H1 (cell line): ENCODE data around the gene PCDHGA8. TPM values are rescaled to one million over a fixed set of nuclear protein-coding genes. Genes with fewer than 3 reads are reported as not detected.

ENCODE experiments used
- ASH2L ChIP-seq: fragments of 200-600, 300-600 bp; sonication (generic); IDR thresholded peaks from one replicate; pipeline ENCODE4 v1.7.1; 2017; ENCODE audit warnings: low read length
- CBX5 ChIP-seq: fragments of 300-800, 300-1000 bp; sonication (generic); IDR thresholded peaks from 2 replicates; pipeline ENCODE4 v1.7.1; 2016; ENCODE audit warnings: antibody characterized with exemption, low read length, low read depth
- EP300 ChIP-seq, 2 experiments: IDR thresholded peaks; 1 replicate in 1 of 2; 2 replicates in 1 of 2; pipeline ENCODE4 v1.6.1; 2011 to 2012; ENCODE audit warnings: low read depth in 2 of 2, low read length in 2 of 2, mild to moderate bottlenecking in 2 of 2, borderline replicate concordance in 1 of 2, inconsistent platforms in 1 of 2, moderate library complexity in 1 of 2
- KDM4A ChIP-seq: IDR thresholded peaks from one replicate; pipeline ENCODE4 v1.7.1; 2012; ENCODE audit warnings: low read depth, mild to moderate bottlenecking, moderate library complexity, low read length, inconsistent platforms; ENCODE audit not compliant: severe bottlenecking
- KDM5A ChIP-seq: fragments of 200-600 bp; IDR thresholded peaks from 2 replicates; pipeline ENCODE4 v1.7.1; 2012; ENCODE audit warnings: mild to moderate bottlenecking, low read length, inconsistent platforms, mixed read lengths
- POLR2A ChIP-seq, 2 experiments: IDR thresholded peaks; 1 replicate in 1 of 2; 2 replicates in 1 of 2; pipeline ENCODE4 v1.6.1; 2011; ENCODE audit warnings: low read depth in 2 of 2, low read length in 2 of 2, mild to moderate bottlenecking in 2 of 2; ENCODE audit errors: control extremely low read depth in 1 of 2
- RFX5 ChIP-seq: IDR thresholded peaks from 2 replicates; pipeline ENCODE4 v1.6.1; 2011; ENCODE audit warnings: low read depth, low read length, improper control_type of control experiment, borderline replicate concordance
- RNF2 ChIP-seq: fragments of 200-900, 300-1000 bp; sonication (generic); IDR thresholded peaks from 2 replicates; pipeline ENCODE4 v1.7.1; 2016; ENCODE audit warnings: borderline replicate concordance, low read depth, mild to moderate bottlenecking, antibody characterized with exemption, low read length; ENCODE audit not compliant: poor library complexity, severe bottlenecking; ENCODE audit errors: missing control alignments
- SP1 ChIP-seq: IDR thresholded peaks from 2 replicates; pipeline ENCODE4 v1.6.1; 2011; ENCODE audit warnings: low read depth, low read length
- TAF7 ChIP-seq: optimal IDR thresholded peaks from 2 replicates; pipeline ENCODE3; 2011; ENCODE audit warnings: low read depth, mild to moderate bottlenecking, inconsistent platforms, low read length, moderate library complexity, borderline replicate concordance
- polyA plus RNA-seq, 7 experiments: library from polyadenylated mRNA; depleted of rRNA in 3 of 7; stranded (reverse) in 5 of 7; unstranded in 2 of 7; fragments of >200 nt in 5 of 7; fragments of 200-250 nt in 2 of 7; gene quantifications; 1 replicate in 5 of 7; 2 replicates in 1 of 7; 4 replicates in 1 of 7; pipeline versions ENCODE4 v1.2.1 to v1.2.3, GENCODE V29; 2011 to 2013; ENCODE audit warnings: missing spikeins in 2 of 7, mixed read lengths in 2 of 7
- total RNA-seq: library from RNA; stranded (reverse); fragmentation: NEBNext Ultra II Directional; extraction: Animal tissue kit (Norgen Biotek cat#: 25700); gene quantifications from 2 replicates; pipeline ENCODE4 v1.2.1, GENCODE V29; 2021
- TF ChIP-seq, protein P1 (sequence below): IDR thresholded peaks from 2 replicates; pipeline ENCODE4 v1.6.1; 2011; ENCODE audit warnings: low read length, improper control_type of control experiment
- TF ChIP-seq, protein P2 (sequence below), 3 experiments: IDR thresholded peaks; 1 replicate in 2 of 3; 2 replicates in 1 of 3; pipeline versions ENCODE4 v1.5.1 to v1.6.1; 2011; ENCODE audit warnings: low read length in 3 of 3, mild to moderate bottlenecking in 3 of 3, inconsistent platforms in 2 of 3, low read depth in 1 of 3, moderate library complexity in 1 of 3; ENCODE audit not compliant: insufficient read depth in 1 of 3; ENCODE audit errors: control extremely low read depth in 1 of 3

The PCDHGA8 gene
- total and polyA plus RNA-seq, 2 of the 8 experiments (the other 6 are each of a cell fraction or from before 2014, with no cell fraction given) = 0.79 to 1.4 TPM

DNA sequence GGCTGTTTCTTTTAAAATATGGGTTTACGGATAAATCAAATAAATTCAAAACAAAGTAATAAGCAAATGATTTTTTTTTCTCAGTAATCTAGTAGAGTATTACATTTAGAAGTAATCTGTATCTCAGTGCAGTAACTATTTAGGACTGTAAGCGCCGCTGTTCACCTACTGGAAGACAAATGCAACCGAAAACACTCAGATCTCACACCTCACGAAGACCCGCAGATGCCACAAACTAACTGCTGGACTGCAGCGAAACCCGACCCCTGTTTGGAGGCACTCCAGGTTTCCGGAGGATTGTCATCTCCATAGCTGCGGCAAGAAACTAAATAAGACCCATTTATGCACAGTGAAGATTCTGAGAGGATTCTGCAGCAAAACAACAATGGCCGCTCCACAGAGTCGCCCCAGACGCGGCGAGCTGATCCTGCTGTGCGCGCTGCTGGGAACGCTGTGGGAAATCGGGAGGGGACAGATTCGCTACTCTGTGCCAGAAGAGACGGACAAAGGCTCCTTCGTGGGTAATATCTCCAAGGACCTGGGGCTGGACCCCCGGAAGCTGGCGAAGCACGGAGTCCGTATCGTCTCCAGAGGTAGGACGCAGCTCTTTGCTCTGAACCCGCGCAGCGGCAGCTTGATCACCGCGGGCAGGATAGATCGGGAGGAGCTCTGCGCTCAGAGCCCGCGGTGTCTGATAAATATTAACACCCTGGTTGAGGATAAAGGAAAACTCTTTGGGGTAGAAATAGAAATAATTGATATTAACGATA is at the start of gene PCDHGA8 (continued):
- TF ChIP-seq KDM5A (no peak), RFX5 (no peak), EP300 (IDR thresholded peaks at IDR 0.05; ENCODE audit: borderline replicate concordance in 1 of 2, low read depth in 2 of 2, low read length in 2 of 2) (no peak), KDM4A (no peak), TAF7 (no peak), RNF2 (no peak), CBX5 (no peak), ASH2L (no peak), POLR2A (IDR thresholded peaks at IDR 0.05; ENCODE audit: control extremely low read depth in 1 of 2, low read depth in 2 of 2, low read length in 2 of 2) (no peak), SP1 (no peak)
- TF ChIP-seq, protein P1, sequence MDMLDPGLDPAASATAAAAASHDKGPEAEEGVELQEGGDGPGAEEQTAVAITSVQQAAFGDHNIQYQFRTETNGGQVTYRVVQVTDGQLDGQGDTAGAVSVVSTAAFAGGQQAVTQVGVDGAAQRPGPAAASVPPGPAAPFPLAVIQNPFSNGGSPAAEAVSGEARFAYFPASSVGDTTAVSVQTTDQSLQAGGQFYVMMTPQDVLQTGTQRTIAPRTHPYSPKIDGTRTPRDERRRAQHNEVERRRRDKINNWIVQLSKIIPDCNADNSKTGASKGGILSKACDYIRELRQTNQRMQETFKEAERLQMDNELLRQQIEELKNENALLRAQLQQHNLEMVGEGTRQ = no peak
- TF ChIP-seq, protein P2, sequence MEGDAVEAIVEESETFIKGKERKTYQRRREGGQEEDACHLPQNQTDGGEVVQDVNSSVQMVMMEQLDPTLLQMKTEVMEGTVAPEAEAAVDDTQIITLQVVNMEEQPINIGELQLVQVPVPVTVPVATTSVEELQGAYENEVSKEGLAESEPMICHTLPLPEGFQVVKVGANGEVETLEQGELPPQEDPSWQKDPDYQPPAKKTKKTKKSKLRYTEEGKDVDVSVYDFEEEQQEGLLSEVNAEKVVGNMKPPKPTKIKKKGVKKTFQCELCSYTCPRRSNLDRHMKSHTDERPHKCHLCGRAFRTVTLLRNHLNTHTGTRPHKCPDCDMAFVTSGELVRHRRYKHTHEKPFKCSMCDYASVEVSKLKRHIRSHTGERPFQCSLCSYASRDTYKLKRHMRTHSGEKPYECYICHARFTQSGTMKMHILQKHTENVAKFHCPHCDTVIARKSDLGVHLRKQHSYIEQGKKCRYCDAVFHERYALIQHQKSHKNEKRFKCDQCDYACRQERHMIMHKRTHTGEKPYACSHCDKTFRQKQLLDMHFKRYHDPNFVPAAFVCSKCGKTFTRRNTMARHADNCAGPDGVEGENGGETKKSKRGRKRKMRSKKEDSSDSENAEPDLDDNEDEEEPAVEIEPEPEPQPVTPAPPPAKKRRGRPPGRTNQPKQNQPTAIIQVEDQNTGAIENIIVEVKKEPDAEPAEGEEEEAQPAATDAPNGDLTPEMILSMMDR (IDR thresholded peaks at IDR 0.05; ENCODE audit: control extremely low read depth in 1 of 3, insufficient read depth in 1 of 3, low read depth in 1 of 3, low read length in 3 of 3) = no peak
